Stimulated activated CD4-positive, alpha-beta T cell treated with anti-CD3 and anti-CD28 coated beads, Interleukin-2, amount 100 ng/mL, for 4 hours (primary cell): ENCODE results near the gene TUBGCP3.

Source experiments
- DNase-seq: peaks from one replicate; pipeline ENCODE4 v3.0.0-alpha.2; 2020; ENCODE audit warnings: low read depth

The TUBGCP3 gene

GRCh38 chr13:112452380-112453206 is 135.4 kb downstream of the TUBGCP3 start:
- no peak for DNase-seq

DNA sequence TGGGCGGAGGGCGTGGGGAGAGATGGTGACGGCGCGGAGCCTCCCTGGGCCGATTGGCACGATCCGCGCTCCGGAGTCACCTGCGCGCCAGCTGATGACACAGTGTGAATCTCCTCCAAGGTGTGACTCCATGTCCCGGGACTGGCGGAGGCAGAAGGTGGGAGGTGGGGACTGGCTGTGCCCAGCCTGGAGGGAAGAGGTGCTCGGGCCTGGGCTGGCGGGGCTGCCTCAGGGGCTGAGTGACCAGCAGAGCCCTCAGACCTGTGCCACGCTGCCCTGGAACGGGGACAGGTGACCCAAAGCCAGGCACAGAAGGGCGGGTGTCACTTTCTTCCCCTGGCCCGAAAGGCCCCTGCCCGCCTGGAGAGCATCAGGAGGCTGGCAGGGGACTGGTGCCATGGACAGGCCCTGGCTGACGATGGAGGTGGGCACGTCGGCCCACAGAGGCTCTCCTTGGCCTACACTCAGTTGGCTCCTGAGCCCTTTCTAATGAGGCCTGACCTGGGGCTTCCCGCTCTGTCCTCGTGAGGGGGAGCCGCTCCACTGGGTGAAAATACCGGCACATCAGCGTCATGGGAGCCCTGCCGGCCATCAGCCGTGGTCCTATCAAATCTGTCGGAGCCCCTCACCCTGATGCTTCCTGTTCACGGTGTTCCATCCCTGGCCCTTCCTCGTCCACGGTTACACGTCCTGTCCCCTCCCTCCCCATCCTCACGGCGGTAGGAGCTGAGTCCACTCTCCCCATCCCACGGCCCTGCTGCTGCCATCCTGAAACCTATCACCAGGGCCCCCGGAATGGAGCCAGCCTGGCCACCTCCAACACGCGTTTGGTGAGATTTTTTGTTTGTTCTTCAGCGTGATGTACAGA is 136.2 kb downstream of the TUBGCP3 start:
- DNase-seq = no peak

- no peak for DNase-seq
Measured at GRCh38 chr13:112450904-112451240, 137.1 kb downstream of the TUBGCP3 start.

DNA sequence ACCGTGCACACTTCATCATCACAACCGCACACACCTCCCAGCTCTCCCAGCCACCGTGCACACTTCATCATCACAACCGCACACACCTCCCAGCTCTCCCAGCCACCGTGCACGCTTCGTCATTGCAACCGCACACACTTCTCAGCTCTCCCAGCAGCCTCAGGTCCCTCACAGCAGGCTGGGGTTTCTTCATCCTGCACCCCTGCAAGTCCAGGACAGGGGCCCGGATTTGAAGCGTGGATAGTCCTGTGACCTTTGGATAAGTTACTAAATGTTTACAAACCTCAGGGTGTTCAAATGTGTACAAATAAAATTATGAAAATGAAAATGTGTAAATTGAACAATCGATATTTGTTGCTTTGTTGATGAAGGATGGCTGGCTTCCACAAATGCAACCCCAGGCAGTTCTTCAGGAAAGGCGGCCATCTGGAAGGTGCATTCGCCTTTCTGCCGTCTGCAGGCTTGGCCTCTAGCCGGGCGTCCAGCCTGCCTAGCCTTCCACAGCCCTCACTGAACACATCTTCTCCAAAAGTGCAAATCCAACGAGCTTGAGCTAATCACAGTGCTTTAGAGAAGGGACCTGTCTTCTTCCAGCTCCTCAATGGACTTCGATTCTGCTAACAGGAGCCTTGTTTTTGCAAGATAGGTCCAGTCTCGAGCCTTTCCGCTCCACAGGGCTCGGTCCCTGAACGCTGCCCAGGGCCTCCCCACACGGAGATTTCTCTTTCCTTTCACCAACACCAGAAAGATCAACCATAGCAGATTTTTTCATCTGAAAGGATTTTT is 137.6 kb downstream of the TUBGCP3 start:
- DNase-seq = no peak

DNA sequence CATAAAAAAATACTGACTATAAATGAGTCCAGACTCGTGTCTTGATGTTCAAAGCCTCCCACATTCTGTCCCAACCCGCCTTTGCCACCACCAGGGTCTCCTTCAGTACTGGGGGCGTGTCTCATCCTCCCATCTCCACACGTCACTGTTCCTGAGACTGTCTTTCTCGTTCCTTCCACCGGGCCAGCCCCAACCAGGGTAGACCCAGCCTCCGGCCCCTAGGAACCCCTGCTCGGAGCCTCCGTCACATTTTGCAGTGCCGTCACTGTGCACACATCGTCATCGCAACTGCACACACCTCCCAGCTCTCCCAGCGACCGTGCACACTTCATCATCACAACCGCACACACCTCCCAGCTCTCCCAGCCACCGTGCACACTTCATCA is 138.4 kb downstream of the TUBGCP3 start:
- no peak for DNase-seq

DNA sequence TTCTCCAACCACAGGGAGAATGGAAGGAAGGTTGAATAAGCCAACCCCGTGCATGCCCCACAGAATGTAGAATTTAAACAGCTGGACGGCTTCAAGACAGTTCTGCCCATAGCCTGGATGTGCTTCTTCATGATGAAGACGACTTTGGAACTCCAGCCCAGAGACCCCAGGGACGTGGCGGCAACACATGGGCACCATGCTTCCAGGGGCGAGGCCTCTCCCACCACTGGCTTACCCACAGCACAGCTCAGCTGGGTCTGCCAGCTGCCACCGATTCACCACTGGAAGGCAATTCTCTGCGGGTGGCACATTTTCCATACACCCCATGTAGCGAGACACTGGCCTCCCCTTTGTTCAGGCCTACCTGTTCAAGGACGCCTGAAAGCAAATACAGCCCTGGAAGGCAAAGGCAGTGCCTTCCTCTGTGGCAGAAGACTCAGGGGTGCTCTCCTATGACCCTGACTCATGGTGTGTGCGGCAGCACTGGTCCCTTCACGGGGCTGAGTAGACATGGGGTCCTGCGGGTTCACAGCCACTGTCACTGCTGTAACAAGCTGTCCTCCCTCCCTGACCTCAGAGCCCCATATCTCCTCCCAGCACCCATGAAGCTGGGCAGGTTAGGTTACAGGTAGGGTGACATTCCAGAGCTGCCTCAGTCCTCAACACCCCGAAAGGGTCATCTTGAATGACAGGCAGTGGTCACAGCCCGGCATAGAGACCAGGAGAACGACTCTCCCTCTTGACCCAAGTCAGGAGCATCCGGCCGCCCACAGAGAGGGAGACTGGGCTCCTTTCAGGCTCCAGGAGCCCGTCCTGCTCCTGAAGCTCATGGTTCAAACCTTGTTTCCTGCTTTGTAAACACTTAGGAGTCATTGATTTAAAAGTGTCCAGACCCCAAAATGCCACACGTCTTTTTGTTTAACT is 139.1 kb downstream of the TUBGCP3 start:
- no peak for DNase-seq

GRCh38 chr13:112447761-112448603 is 140.0 kb downstream of the TUBGCP3 start:
- DNase-seq = no peak

DNA sequence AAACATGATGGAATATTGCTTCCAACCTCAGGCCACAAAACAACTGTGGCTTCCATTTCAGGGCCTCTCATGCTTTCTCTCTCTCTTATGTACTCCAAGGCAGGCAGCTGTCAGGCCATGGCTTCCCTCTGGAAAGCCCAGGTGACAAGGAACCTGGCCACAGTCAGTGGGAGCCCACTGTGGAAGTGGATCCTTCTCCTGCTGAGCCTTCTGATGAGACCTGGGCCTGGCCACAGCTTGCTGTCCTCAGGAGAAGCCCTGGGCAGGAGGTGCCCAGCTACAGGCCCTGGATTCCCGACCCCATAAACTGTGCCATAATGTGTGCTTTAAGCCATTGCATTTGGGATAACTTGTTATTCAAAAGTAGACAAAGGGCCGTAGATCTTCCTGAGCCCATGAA is 140.6 kb downstream of the TUBGCP3 start:
- no peak for DNase-seq

- no peak for DNase-seq
Measured at GRCh38 chr13:112446867-112447266, 141.1 kb downstream of the TUBGCP3 start.

- no peak for DNase-seq
Measured at GRCh38 chr13:112446347-112446861, 141.5 kb downstream of the TUBGCP3 start.

DNA sequence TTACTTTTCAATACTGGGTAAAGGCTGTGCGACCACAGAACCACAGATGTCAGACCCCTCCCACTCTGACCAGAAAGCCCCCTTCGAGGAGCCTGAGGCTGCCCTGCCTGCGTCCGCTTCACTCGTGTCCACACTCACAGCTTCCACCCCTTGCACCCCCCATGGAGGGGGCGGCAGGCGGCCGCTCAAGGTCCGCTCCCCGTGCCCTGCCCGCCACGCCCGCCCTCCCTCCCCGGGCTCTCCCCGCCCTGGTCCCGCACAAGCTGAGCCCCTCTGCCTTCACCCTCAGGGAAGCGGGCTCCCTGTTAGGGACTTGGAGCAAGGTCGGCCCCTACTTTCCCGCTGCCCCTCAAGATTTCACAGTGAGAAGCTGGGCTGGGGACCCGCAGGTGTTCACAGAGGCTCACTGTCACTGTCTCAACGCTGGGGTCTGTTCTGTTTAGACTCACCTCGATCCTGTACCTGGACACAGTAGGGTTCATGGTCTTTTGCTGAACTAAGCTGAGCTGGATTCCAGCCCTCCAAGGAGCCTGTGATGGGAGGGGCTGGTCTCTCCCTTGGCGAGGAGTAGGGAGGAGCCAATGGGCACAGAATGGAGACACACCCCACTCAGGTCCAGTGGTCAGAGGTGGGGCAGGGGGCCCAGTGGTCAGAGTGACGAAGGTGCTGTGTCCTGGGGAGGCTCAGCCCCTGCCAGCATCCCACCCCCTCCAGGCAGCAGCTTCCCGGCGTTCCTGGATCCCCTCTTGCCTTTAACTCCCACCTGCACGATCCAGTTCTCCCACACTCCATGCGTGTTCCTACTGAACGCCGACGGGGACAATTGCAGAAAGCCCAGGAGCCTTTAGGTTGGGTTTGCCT is 142.3 kb downstream of the TUBGCP3 start:
- DNase-seq = no peak

DNA sequence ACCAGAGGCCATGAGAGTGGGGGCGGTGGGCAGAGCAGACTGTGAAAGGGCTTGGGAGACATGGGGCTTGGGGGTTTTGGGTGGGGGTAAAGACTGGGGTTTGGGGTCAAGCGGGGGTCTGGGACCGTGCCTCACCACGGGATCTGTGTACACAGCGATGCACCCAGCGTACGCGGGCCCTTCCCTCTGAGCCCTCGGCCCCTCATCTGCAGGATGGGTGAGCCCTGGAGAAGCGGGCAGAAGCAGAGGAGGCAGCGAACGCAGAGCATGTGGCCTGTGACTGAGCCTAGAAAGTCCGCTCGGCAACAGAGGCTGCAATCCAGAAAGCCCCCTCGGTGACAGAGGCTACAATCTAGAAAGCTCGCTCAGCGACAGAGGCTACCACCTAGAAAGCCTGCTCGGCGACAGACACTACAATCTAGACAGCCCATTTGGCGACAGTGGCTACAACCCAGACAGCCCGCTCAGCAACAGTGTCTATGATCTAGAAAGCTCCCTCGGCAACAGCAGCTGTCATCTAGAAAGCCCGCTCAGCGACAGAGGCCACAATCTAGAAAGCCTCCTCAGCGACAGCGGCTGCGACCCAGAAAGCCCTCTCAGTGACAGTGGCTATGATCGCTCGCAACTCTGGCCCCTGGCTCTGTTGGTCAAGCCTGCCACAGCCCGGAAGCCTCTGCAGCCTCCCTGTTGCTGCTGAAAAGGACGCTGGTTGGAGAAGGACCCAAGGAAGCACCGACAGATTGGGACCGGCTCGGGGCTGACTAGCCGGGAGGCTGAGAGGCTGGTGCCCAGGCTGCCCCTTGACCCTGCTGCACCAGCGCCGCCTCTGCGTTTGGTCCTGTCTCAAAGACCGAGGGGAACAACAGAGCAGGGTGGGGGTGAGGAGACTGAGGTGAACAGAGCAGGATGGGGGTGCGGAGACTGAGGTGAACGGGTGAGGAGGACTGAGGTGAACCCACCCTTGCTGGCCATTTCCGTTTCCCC is 143.2 kb downstream of the TUBGCP3 start:
- DNase-seq = no peak

GRCh38 chr13:112443995-112444311 is 144.0 kb downstream of the TUBGCP3 start:
- DNase-seq = no peak

DNA sequence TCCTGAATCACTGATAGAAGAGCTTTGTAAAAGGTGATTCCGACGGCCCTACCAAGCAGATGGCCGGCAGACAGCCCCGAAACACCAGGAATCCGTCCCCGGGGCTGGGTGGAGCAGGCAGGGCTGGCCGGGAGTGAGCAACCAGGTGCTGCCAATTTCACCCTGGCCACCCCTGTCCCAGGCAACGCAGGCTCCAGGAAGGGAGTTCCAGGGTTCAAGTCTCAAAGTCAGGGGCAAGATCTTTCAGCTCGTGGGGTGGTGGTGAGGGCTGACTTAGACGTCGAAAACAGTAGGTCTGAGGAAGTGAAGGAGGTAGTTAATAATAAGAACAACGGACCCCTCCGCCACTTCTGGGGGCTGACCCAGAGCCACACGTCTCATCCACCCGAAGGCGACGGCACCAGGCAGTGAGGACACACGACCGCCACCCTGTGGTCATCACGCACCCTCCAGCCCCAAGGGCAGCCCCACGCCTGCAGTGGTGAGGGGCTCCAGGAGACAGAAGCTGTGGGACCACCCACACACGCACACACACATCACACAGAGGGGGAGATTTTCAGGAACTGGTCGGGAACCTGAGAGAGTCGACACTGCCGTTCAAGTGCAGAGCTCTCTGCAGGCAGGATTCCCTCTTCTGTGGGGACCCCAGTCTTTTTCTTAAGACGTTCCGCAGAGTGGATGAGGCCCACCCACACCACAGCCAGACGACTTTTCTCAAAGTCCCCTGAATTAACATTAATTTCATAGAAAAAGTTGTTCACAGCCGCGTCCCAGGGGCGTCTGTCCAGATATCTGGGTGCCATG is 144.6 kb downstream of the TUBGCP3 start:
- DNase-seq = no peak

DNA sequence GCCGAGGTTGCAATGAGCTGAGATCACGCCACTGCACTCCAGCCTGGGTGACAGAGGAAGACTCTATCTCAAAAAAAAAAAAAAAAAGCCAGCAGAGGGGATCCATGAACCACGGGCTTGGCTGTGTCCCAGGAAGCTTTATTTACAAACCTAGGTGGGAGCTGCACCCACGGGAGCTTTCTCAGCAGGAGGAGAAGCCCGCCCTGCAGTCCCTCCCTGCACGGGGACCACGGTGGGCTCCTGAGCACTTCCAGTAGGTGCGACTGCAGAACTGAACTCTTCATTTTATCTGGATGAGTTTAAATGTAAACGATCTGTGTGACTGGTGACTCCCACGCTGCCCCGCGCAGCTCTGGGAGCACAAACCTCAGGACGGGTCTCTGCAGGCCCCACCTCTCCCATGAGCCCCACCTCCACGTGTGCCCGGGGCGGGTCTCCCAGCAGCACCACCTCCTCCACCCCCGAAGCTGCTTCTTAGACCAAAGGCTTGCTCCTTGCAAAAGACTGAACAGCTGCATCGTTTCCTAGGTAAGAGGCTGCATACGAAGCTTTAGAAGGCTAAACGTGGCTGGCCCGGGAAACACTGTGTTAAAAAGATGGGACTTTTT is 145.4 kb downstream of the TUBGCP3 start:
- DNase-seq = no peak

- no peak for DNase-seq
Measured at GRCh38 chr13:112441779-112442310, 146.1 kb downstream of the TUBGCP3 start.

DNA sequence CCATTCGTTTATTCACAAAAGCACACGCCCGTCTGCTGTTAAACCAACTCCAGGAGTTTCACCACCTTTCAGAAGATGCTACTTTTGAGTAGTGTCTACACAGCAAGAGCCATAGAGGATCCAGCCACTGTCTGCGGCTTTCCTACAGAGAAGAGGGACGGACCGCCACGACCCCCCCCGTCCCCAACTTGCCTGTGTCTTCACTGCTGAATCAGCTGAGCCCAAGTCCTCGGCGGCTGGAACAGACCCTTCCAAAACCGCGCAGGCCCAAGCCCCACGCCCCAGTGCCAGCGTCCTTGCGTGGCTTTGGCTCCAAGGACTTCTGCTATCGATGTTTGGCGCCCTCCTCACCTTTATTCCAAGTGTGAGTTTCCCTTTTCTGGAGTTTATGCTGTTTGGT is 146.7 kb downstream of the TUBGCP3 start:
- no peak for DNase-seq
